GM18505 (cell line): ENCODE measurements around the gene COPS4.

Experiments
- ATAC-seq: cut with Tn5 transposase; IDR thresholded peaks from one replicate; pipeline ENCODE4 v1.9.1; 2021; ENCODE audit not compliant: unreplicated experiment
- POLR2A ChIP-seq: IDR thresholded peaks from 4 replicates; pipeline ENCODE4 v1.6.1; 2011; ENCODE audit warnings: borderline replicate concordance; ENCODE audit not compliant: insufficient read depth, insufficient read length; ENCODE audit errors: extremely low read depth

COPS4 gene

DNA sequence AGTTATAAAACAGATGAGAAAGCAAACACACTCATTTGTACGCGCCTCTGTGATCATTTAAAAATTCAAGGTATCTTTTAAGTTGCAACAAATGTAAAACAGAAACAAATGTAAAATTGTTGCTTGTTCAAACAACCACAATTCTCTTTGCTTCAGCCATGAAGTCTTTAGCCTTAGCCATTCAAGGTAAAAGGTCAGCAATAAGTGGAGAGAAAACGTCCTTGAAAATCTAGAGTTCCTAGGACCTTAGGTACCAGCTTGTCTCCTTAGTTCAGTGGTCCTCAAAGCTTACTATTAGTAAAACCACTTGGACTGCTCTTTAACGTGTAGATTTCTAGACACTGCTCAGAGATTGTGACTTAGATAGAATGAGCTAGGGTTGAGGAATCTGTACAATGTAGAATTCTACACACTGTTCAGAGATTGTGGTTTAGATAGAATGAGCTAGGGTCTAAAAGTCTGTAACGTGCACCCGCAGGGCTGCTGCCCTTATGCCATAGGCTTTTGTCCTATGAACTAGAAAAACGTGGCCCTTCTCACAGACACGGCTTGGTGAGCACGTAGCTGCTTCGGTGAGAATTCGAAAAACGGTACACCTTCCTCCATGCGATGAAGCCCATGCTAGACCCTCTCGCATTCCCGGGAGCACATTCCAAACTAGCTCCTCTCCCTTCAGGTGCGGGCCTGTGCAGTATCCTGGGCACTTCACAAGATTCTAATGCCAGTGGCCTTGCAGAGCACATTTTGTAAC is 77.9 kb downstream of the COPS4 start:
- TF ChIP-seq POLR2A, result peak; percentile 51
- ATAC-seq, result no peak

DNA sequence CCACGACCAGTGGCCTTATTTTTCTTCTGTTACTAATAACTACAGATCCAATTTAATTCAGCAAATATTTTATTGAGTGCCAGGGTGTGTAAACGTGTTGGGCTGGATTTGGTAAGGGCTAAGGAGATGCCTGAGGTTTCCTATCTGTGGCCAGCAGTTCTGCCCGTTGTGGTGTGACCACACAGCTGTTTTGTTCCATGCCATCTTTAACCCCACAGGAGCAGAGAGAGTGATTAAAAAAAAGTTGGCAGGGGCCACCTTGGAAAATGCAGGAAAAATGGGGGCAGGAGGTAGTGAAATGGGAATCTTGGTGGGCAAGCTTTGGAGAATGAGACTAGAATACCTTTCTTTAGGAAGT is 78.4 kb downstream of the COPS4 start:
- TF ChIP-seq POLR2A, result peak; percentile 9
- no peak for ATAC-seq

DNA sequence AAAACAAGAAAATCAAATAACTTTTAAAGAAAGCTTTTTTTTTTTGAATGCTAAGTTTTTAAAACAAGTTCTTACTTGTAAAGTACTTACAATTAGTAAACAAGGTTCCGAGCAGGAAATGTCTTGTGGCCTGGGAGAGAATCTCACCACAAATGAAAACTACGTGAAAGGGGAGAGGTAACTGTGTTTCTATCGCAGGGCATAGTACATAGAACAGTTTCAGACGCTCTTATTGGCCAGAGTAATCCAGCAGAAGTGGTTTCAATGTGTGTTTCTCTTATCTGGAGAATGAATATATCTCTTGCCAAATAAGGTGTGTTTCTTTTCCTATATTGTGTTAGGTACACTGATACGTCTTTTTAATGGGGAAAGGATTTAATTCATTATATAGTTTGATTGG is 79.6 kb downstream of the COPS4 start, which contains the start of gene PLAC8:
PLAC8 (minus strand) TSS at position 154 of the 400 bp plus-strand sequence. CDS start 6,808 bp downstream, outside the sequence.
- TF ChIP-seq POLR2A, result peak; percentile 72
- ATAC-seq, result peak; percentile 42

DNA sequence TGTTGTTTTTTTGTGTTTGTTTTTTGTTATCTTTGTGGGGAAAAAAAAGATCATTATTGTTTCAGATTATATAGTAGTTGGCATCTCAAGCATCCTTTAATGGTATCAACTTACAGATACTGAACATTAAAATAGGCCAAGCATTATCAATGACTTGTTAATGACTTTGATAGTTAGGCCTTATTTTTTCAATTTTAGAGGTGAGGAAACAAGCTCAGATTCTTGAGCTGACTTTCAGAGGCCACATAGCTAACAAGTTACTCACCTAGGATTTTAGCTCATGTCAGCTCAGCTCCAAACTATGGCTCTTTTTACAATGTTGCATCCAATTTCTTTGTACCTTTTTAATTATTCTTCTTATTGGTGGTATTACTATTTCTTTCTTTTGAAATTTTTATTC is 80.0 kb downstream of the COPS4 start:
- no peak for ATAC-seq
- TF ChIP-seq POLR2A, result no peak

DNA sequence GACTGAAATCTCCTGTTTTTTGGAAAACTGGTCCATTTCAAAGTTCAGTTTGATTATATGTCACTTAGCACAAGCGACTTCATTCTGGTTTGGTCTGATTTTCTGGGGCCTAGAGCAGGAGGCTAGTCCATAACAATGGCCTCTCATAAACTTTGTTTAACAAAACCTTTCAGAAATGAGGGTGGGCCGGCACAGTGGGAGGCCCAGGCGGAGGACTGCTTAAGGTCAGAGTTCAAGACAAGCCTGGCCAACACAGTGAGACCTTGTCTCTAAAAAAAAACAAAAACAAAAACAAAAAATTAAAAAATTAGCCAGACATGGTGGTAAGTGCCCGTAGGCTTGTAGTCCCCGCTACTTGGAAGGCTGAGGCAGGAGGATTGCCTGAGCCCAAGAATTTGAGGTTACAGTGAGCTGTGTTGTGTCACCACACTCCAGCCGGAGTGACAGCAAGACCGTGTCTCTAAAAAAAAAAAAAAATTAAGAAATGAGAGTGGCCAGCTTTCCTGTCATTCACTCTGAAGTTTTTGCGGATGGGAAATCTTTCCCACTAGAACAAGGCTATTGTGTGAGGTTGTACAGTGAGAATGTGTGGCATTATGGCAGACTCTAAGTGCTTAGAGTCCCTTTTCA is 80.8 kb downstream of the COPS4 start:
- TF ChIP-seq POLR2A, result no peak
- no peak for ATAC-seq

DNA sequence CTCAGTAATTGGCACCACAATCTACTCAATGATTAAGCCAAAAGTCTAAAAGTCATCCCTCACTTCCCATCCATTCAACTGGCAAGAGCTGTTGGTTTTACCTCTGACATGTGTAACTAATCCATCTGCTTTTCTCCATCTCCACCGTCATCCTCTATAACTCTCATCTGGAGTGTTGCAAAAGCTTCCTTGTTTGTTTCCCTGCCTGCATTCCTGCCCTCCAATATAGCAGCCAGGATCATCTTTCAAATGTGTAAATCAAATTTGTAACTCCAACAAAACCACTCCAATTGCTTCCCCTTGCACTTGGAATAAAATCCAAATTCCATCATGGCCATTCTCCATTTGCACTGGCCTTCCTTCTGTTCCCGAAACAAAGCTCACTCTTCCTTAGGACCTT is 83.9 kb downstream of the COPS4 start:
- no peak for ATAC-seq
- TF ChIP-seq POLR2A, result no peak

DNA sequence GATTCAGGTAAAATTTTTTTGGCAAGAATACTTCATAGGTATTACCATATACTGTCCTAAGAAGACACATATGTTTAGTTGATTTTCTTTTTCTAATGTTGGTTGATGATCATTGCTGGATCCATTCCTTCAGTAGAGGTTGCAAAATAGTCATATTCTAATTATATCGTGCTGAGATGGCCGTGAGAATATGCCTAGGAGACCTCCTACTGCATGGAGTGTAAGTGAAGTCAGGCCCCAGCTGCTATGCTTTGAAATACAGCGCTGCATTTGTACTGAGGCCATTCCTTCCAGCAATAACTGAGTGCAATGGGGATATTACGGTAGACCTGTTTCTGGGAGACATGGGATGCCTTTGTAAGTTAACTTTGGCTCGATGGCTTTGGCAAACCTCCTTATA is 86.3 kb downstream of the COPS4 start:
- no peak for ATAC-seq
- no peak for TF ChIP-seq POLR2A

DNA sequence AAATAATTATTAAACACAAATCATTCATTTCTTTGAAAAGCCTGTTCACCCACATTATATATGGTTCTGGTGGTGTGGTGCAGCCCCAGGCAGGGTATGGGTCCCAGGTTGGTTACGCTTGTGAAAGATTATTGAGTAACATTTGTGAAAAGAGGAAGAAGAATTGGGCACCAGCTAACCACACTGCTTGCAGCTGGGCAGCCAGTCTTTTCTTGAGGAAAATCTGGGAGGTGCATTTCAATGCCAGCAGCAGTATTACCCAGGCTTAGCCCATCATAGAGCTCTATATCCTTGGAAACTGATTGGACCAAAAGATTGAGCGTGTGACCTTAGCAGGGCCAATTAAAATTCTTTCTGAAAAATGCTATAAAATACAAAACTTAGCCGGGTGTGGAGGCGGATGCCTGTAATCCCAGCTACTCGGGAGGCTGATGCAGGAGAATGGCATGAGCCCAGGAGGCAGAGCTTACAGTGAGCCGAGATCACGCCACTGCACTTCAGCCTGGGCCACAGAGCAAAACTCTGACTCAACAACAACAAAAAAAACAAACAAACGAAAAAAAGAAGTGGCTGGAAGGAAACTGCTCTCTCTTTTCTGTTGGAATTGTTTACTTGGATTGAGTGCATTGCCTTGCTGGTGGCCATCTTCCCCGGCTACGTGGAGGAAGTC is 89.3 kb downstream of the COPS4 start:
- TF ChIP-seq POLR2A, result no peak
- ATAC-seq, result no peak
